T-cell (primary cell): ENCODE measurements around the gene DOCK7. TPM values are rescaled to one million over a fixed set of nuclear protein-coding genes. Genes with fewer than 3 reads are reported as not detected.

ENCODE experiments used
- ATAC-seq, 4 experiments: fragments of 200-7000 bp in 3 of 4; fragments of 150-1000 bp in 1 of 4; cut with Tn5 transposase; replicated peaks in 1 of 4; 1 replicate in 3 of 4; 2 replicates in 1 of 4; pipeline ENCODE4 v1.10.0; 2021; ENCODE audit warnings: moderate library complexity in 3 of 4, mild to moderate bottlenecking in 2 of 4, moderate number of reproducible peaks in 1 of 4
- CTCF ChIA-PET, 2 donors: fragments of 300-600 bp; sonication (Branson Sonifier 250); formaldehyde crosslinking; loops; one replicate each; lab custom pipeline; 2022; ENCODE audit warnings: antibody characterized with exemption in 2 of 2; lab: Charles Lee
- POLR2A ChIA-PET, 2 donors: fragments of 300-600 bp; sonication (Branson Sonifier 250); formaldehyde crosslinking; loops; one replicate each; lab custom pipeline; 2022; ENCODE audit warnings: antibody characterized with exemption in 2 of 2; lab: Charles Lee
- DNase-seq, 35 experiments: peaks; one replicate each; pipeline versions ENCODE4 v3.0.0 to v3.0.0-alpha.2; 2013 to 2023
- H3K27ac ChIP-seq: one replicate; pipeline ENCODE4 v1.5.1; 2013; ENCODE audit warnings: low read length
- H3K27me3 ChIP-seq, 2 experiments: replicated peaks in 1 of 2; 1 replicate in 1 of 2; 2 replicates in 1 of 2; pipeline versions ENCODE4 v1.6.1 to v1.7.0; 2013; ENCODE audit warnings: low read length in 1 of 2, mixed read lengths in 1 of 2; ENCODE audit not compliant: control insufficient read depth in 2 of 2, insufficient read depth in 2 of 2; ENCODE audit errors: extremely low read depth in 1 of 2
- H3K36me3 ChIP-seq, 2 donors: 1 replicate in 1 of 2; 2 replicates in 1 of 2; pipeline versions ENCODE4 v1.6.1 to v1.7.0; 2013; ENCODE audit warnings: low read length in 1 of 2; ENCODE audit not compliant: control insufficient read depth in 2 of 2, insufficient read depth in 1 of 2; ENCODE audit errors: extremely low read depth in 1 of 2
- H3K4me1 ChIP-seq, 2 experiments: 1 replicate in 1 of 2; 2 replicates in 1 of 2; pipeline versions ENCODE4 v1.6.1 to v1.7.0; 2013; ENCODE audit warnings: low read length in 2 of 2, mixed read lengths in 1 of 2; ENCODE audit not compliant: insufficient read depth in 2 of 2, control insufficient read depth in 1 of 2; ENCODE audit errors: extremely low read depth in 1 of 2
- H3K4me3 ChIP-seq, 2 donors: 1 replicate in 1 of 2; 2 replicates in 1 of 2; pipeline versions ENCODE4 v1.5.1 to v1.7.0; 2013; ENCODE audit warnings: mild to moderate bottlenecking in 2 of 2, low read length in 1 of 2, moderate library complexity in 1 of 2; ENCODE audit not compliant: control insufficient read depth in 1 of 2; ENCODE audit errors: extremely low read depth in 1 of 2
- H3K9me3 ChIP-seq: 2 replicates; pipeline ENCODE4 v1.7.0; 2013
- H3K27ac Mint-ChIP-seq, 2 donors: one replicate each; pipeline ENCODE4 v1.8.0; 2020 to 2021; ENCODE audit warnings: mild to moderate bottlenecking in 2 of 2, mixed read lengths in 2 of 2
- H3K27me3 Mint-ChIP-seq, 2 donors: one replicate each; pipeline ENCODE4 v1.8.0; 2021 to 2022; ENCODE audit warnings: mixed read lengths in 2 of 2
- H3K36me3 Mint-ChIP-seq: one replicate; pipeline ENCODE4 v1.8.0; 2021; ENCODE audit warnings: mixed read lengths
- H3K4me1 Mint-ChIP-seq, 3 donors: one replicate each; pipeline ENCODE4 v1.8.0; 2020 to 2022; ENCODE audit warnings: mixed read lengths in 3 of 3, mild to moderate bottlenecking in 1 of 3
- H3K4me3 Mint-ChIP-seq, 3 donors: one replicate each; pipeline ENCODE4 v1.8.0; 2020 to 2022; ENCODE audit warnings: mild to moderate bottlenecking in 3 of 3, mixed read lengths in 3 of 3, moderate library complexity in 3 of 3
- H3K9me3 Mint-ChIP-seq, 3 donors: one replicate each; pipeline ENCODE4 v1.8.0; 2020 to 2022; ENCODE audit warnings: mixed read lengths in 3 of 3
- WGBS: methylation state at CpG from one replicate; pipeline ENCODE4 v1.1.5; 2013; ENCODE audit warnings: missing lambda C conversion rate; ENCODE audit not compliant: insufficient coverage; 5-methylcytosine and 5-hydroxymethylcytosine counted together
- total RNA-seq, 35 experiments: library from RNA in 6 of 35; stranded (reverse) in 6 of 35; fragments of 120-200 nt in 1 of 35; gene quantifications; one replicate each; pipeline versions ENCODE4 v1.2.1 to v1.2.4 and lab custom pipeline; 2013 to 2026

Gene DOCK7
- total RNA-seq, 5 donors from 2014 or later (not counting 1 experiment from before 2014, with no cell fraction given): 8.2 to 25.6 (median 11.2) TPM

DNA sequence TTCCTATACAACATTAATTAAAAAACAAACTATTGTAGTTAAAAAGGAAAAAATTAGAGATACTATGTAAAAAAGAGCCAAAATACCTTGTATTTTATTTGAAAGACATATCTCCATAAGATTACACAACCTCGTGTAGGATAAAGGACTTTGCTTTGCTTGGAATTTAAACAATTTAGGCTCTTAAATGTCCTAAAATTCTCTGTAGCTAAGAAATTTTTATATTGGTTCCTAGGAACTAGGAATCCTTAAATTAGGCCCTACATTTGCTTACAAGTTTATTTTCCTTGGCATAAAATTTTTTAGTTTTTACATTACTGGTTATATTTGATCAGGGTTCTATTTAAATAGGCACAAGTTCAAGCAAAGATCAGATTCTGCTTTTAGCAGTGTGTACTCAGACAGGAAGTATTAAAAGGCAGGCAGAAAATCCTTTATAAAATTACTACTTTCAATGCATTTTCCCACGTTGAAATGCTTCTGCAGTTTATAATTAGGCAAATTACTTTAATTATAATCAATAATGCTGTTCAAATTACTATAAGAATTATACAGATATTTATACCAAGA, 94.3 kb downstream of the DOCK7 start:
- WGBS: no CpG with 5 or more reads among the region's 2 CpGs
- no peak overlapping the region for H3K27ac Mint-ChIP-seq
- H3K4me3 Mint-ChIP-seq: no peak overlapping the region
- CTCF ChIA-PET: no interaction called here
- Histone ChIP-seq H3K9me3 (no peaks in the 10 kb centered on the region), H3K4me3 (no peak overlapping the region), H3K4me1 (no peaks in the 10 kb centered on the region), H3K36me3 (no peaks in the 10 kb centered on the region), H3K27ac (no peak overlapping the region), H3K27me3 (no peaks in the 10 kb centered on the region)
- ATAC-seq (no peak), DNase-seq (no peak)
- peaks cover 20% of the 10 kb centered on the region for H3K36me3 Mint-ChIP-seq
- peaks cover 0 to 3% (median 0%) of the 10 kb centered on the region in 3 donors for H3K9me3 Mint-ChIP-seq
- H3K4me1 Mint-ChIP-seq: no peaks in the 10 kb centered on the region
- POLR2A ChIA-PET: no interaction called here
- H3K27me3 Mint-ChIP-seq: no peaks in the 10 kb centered on the region

- H3K4me3 Mint-ChIP-seq: no peak overlapping the region
- no CpG with 5 or more reads among the region's 1 CpG for WGBS
- ATAC-seq: no peak
These were observed 97.2 kb downstream of the DOCK7 start for GRCh38 chr1:62590970-62591368.

DNA sequence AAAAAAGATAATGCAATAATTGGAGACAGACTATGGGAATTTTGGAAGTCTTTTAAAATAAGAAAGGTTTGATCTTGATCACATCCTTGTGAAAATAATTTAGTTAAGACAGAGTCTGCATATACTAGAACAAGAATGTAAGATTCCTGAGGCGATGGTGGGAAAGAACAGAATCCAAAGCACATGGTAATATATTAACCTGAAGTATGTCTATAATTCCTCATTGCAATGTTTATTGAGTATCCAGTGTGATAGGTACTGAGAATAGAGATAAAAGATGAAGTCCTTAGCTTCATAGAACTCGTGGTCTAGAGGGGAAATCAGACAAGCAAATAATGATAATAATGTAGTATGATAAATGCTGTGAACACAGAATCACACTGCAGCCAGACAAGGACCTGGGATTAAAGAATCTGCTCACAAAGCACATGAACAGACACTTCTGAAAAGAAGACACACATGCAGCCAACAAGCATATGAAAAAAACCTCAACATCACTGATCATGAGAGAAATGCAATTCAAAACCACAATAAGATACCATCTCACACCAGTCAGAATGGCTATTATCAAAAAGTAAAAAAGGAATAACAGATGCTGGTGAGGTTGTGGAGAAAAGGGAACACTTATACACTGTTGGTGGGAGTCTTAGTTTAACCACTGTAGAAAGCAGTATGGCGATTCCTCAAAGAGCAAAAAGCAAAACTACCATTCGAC, 97.8 kb downstream of the DOCK7 start:
- no CpG with 5 or more reads among the region's 4 CpGs for WGBS
- H3K4me1 Mint-ChIP-seq: no peaks in the 10 kb centered on the region

More at GRCh38 chr1:62590970-62591368, 97.2 kb downstream of the DOCK7 start:
- Histone ChIP-seq H3K27me3 (no peaks in the 10 kb centered on the region), H3K4me3 (no peak overlapping the region), H3K4me1 (no peaks in the 10 kb centered on the region), H3K27ac (no peak overlapping the region), H3K9me3 (no peaks in the 10 kb centered on the region), H3K36me3 (no peaks in the 10 kb centered on the region)
- H3K27me3 Mint-ChIP-seq: no peaks in the 10 kb centered on the region
- no peak for DNase-seq
- CTCF ChIA-PET: no interaction called here
- H3K27ac Mint-ChIP-seq: no peak overlapping the region
- H3K4me1 Mint-ChIP-seq: no peaks in the 10 kb centered on the region
- H3K9me3 Mint-ChIP-seq: peaks cover 0 to 3% (median 0%) of the 10 kb centered on the region in 3 donors
- peaks cover 20% of the 10 kb centered on the region for H3K36me3 Mint-ChIP-seq
- POLR2A ChIA-PET: no interaction called here

DNA sequence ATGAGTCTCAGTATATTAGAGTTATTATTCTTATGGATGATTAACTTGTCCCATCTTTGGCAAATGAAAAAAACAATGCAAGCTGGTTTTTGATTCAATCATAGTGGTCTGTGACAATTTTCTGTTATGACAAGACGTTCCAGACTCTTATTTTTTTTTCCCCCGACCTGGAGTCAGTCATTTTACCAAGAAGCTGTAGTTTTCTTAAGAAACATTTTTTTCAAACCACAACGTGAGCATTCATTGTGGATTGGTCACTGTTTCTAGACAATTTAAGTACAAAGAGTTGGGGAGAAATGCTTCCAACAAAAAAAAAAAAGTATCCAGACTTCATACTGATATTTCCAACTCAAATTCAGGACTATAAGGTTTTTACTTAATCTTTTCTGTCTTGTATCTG, 98.9 kb downstream of the DOCK7 start:
- ATAC-seq (no peak), DNase-seq (no peak)
- H3K4me3 Mint-ChIP-seq: no peak overlapping the region
- H3K36me3 Mint-ChIP-seq: peaks cover 34% of the 10 kb centered on the region
- H3K4me3 ChIP-seq: no peak overlapping the region
- H3K27ac ChIP-seq: no peak overlapping the region
- H3K27ac Mint-ChIP-seq: no peak overlapping the region
- ChIA-PET CTCF (no interaction called here), POLR2A (no interaction called here)
- no peaks in the 10 kb centered on the region for H3K4me1 Mint-ChIP-seq
- peaks cover 0 to 3% (median 0%) of the 10 kb centered on the region in 3 donors for H3K9me3 Mint-ChIP-seq
- WGBS: no CpG with 5 or more reads among the region's 3 CpGs
- no peaks in the 10 kb centered on the region for H3K4me1 ChIP-seq
- no peaks in the 10 kb centered on the region for H3K9me3 ChIP-seq
- no peaks in the 10 kb centered on the region for H3K27me3 ChIP-seq
- no peaks in the 10 kb centered on the region for H3K27me3 Mint-ChIP-seq
- H3K36me3 ChIP-seq: no peaks in the 10 kb centered on the region

More for the DNA sequence above, 97.8 kb downstream of the DOCK7 start:
- ChIA-PET CTCF (no interaction called here), POLR2A (no interaction called here)
- no peaks in the 10 kb centered on the region for H3K27me3 Mint-ChIP-seq
- Histone ChIP-seq H3K4me1 (no peaks in the 10 kb centered on the region), H3K27me3 (no peaks in the 10 kb centered on the region), H3K9me3 (no peaks in the 10 kb centered on the region), H3K36me3 (no peaks in the 10 kb centered on the region), H3K27ac (no peak overlapping the region), H3K4me3 (no peak overlapping the region)
- DNase-seq (no peak), ATAC-seq (no peak)
- no peak overlapping the region for H3K4me3 Mint-ChIP-seq
- H3K36me3 Mint-ChIP-seq: peaks cover 25% of the 10 kb centered on the region
- H3K27ac Mint-ChIP-seq: no peak overlapping the region
- peaks cover 0 to 3% (median 0%) of the 10 kb centered on the region in 3 donors for H3K9me3 Mint-ChIP-seq

DNA sequence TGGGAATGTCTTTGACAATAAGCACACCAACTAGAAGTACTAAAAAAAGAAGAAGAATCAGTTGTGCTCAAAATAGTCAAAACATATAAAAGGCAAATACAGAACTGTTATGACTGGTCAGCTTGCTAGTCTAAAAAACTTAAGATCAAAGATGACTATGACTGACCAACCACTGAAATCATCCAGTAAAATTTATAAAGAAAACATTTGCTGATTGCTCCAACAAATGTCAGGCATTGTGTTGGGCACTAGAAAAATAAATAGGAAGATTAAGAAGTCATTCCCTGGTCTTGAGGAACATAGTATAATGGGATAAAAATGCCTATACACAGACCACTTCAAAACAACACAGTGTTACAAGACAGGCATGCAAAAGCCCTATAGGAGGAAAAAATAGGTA, 100.2 kb downstream of the DOCK7 start:
- Histone ChIP-seq H3K36me3 (no peaks in the 10 kb centered on the region), H3K4me1 (no peaks in the 10 kb centered on the region), H3K27me3 (no peaks in the 10 kb centered on the region), H3K9me3 (no peaks in the 10 kb centered on the region), H3K4me3 (no peak overlapping the region), H3K27ac (no peak overlapping the region)
- POLR2A ChIA-PET: no interaction called here
- CTCF ChIA-PET: no interaction called here
- no peak overlapping the region for H3K27ac Mint-ChIP-seq
- H3K27me3 Mint-ChIP-seq: no peaks in the 10 kb centered on the region
- ATAC-seq: no peak
- H3K4me3 Mint-ChIP-seq: no peak overlapping the region
- H3K4me1 Mint-ChIP-seq: no peaks in the 10 kb centered on the region
- H3K36me3 Mint-ChIP-seq: peaks cover 34% of the 10 kb centered on the region
- peaks cover 0 to 3% (median 0%) of the 10 kb centered on the region in 3 donors for H3K9me3 Mint-ChIP-seq
- DNase-seq: no peak

DNA sequence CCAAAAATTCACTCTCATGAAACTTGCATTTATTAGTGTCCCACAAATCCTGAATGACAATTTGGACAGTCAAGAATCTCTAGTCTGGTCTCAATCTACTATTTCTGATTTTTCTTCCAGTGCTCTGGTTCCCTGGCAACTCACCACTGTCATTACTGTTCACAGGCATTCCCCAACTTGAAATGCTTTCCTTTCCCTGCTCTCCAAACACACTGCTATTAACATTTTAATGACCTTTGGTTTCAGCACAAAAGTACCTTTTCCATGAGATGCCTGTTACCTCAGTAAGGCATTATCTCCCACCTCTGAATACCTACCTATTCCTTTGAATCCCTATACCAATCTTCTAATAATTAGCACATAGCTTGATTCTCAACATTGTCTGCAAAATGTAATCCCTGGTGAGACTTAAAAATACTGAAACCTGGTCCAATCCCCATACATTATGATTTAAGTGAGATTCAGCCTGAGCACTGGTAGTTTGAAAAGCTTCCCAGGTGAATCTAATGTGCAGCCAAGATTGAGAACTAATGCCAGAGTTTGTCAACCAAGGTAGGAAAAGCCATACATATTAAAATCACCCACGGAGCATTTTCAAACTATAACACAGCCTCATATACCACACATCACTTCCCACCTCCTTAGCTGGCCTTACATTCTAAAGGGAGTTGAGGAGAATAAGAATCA, 102.6 kb downstream of the DOCK7 start:
- CTCF ChIA-PET: interaction anchor here in 1 of 2 donors (0.5 kb wide), 1 partner anchor 17 kb away, joined by 3 read pairs; no protein-coding TSS in a partner anchor
- H3K4me1 ChIP-seq: no peaks in the 10 kb centered on the region
- Mint-ChIP-seq H3K4me3 (no peak overlapping the region), H3K9me3 (peaks cover 0 to 3% (median 2%) of the 10 kb centered on the region in 3 donors), H3K36me3 (peaks cover 36% of the 10 kb centered on the region), H3K4me1 (no peaks in the 10 kb centered on the region), H3K27me3 (no peaks in the 10 kb centered on the region), H3K27ac (no peak overlapping the region)
- POLR2A ChIA-PET: no interaction called here
- H3K36me3 ChIP-seq: no peaks in the 10 kb centered on the region
- no peak for DNase-seq
- H3K4me3 ChIP-seq: no peak overlapping the region
- WGBS: no CpG with 5 or more reads among the region's 1 CpG
- no peak for ATAC-seq
- H3K27ac ChIP-seq: no peak overlapping the region
- H3K27me3 ChIP-seq: no peaks in the 10 kb centered on the region
- no peaks in the 10 kb centered on the region for H3K9me3 ChIP-seq
